K562 (cell line): ENCODE measurements around the gene PTBP3. TPM values are rescaled to one million over a fixed set of nuclear protein-coding genes. Genes with fewer than 3 reads are reported as not detected.

Experiments
- ASH1L ChIP-seq: fragments of 450-650 bp; IDR thresholded peaks from 2 replicates; pipeline ENCODE4 v1.6.1; 2018; ENCODE audit warnings: borderline replicate concordance, mild to moderate bottlenecking, low read depth; ENCODE audit not compliant: partially characterized antibody
- ATF1 ChIP-seq, 2 experiments: fragments of 450-650 bp in 1 of 2; IDR thresholded peaks; 2 replicates each; pipeline ENCODE4 v1.6.1; 2016; ENCODE audit warnings: missing compliant biosample characterization in 1 of 2, missing genetic modification characterization in 1 of 2
- ATF7 ChIP-seq: fragments of 450-650 bp; IDR thresholded peaks from 2 replicates; pipeline ENCODE4 v1.7.1; 2014; ENCODE audit warnings: mild to moderate bottlenecking, moderate library complexity
- HDAC1 ChIP-seq, 2 experiments: fragments of 450-650 bp; IDR thresholded peaks; 2 replicates each; pipeline ENCODE4 v1.6.1; 2016 to 2017; ENCODE audit warnings: inconsistent platforms in 1 of 2, mild to moderate bottlenecking in 1 of 2, moderate library complexity in 1 of 2
- KAT8 ChIP-seq: fragments of 450-650 bp; IDR thresholded peaks from 2 replicates; pipeline ENCODE4 v1.6.1; 2016; ENCODE audit warnings: low read depth, mild to moderate bottlenecking
- NCOA6 ChIP-seq: fragments of 450-650 bp; IDR thresholded peaks from 2 replicates; pipeline ENCODE4 v1.6.1; 2017; ENCODE audit warnings: mild to moderate bottlenecking
- PHB ChIP-seq: fragments of 250-450 bp; sonication (Bioruptor Pico); IDR thresholded peaks from 2 replicates; pipeline ENCODE4 v1.5.0; 2021
- POLR2AphosphoS5 ChIP-seq: IDR thresholded peaks from 2 replicates; pipeline ENCODE4 v1.6.1; 2011; ENCODE audit warnings: mild to moderate bottlenecking, low read depth, low read length, moderate library complexity; ENCODE audit not compliant: control insufficient read depth, insufficient read depth
- POLR2H ChIP-seq: IDR thresholded peaks from 2 replicates; pipeline ENCODE4 v1.6.1; 2016; ENCODE audit warnings: missing genetic modification characterization, low read depth, mild to moderate bottlenecking, control low read depth, missing compliant biosample characterization, moderate library complexity
- PYGO2 ChIP-seq: fragments of 450-650 bp; IDR thresholded peaks from 2 replicates; pipeline ENCODE4 v1.6.1; 2016; ENCODE audit warnings: mild to moderate bottlenecking, missing genetic modification characterization, moderate library complexity, missing compliant biosample characterization
- SMARCA5 ChIP-seq: fragments of 450-650 bp; IDR thresholded peaks from 2 replicates; pipeline ENCODE4 v1.6.1; 2016
- SUPT5H ChIP-seq: fragments of 450-650 bp; IDR thresholded peaks from 2 replicates; pipeline ENCODE4 v1.6.1; 2016
- TBL1XR1 ChIP-seq, 2 experiments: IDR thresholded peaks; 2 replicates each; pipeline ENCODE4 v1.6.1; 2012; ENCODE audit warnings: improper control_type of control experiment in 2 of 2, low read length in 2 of 2, mild to moderate bottlenecking in 1 of 2
- TBP ChIP-seq: optimal IDR thresholded peaks from 2 replicates; pipeline ENCODE3; 2011; ENCODE audit warnings: low read depth, low read length, improper control_type of control experiment
- XRCC3 ChIP-seq: fragments of 450-650 bp; IDR thresholded peaks from 2 replicates; pipeline ENCODE4 v1.6.1; 2017; ENCODE audit warnings: mild to moderate bottlenecking, moderate library complexity
- ZFPM2 ChIP-seq: fragments of 250-450 bp; sonication (Bioruptor Pico); IDR thresholded peaks from 2 replicates; pipeline ENCODE4 v1.5.1; 2022; ENCODE audit warnings: mild to moderate bottlenecking
- ZNF175 ChIP-seq: fragments of 200-800 bp; sonication (Bioruptor generic); IDR thresholded peaks from 2 replicates; pipeline ENCODE4 v1.6.1; 2016; ENCODE audit warnings: low read depth, mild to moderate bottlenecking, missing genetic modification characterization, missing compliant biosample characterization
- ZNF316 ChIP-seq: fragments of 450-650 bp; IDR thresholded peaks from 2 replicates; pipeline ENCODE4 v1.6.1; 2016
- ZNF699 ChIP-seq: fragments of 250-450 bp; sonication (Bioruptor Pico); IDR thresholded peaks from 2 replicates; pipeline ENCODE4 v1.8.0; 2021; ENCODE audit warnings: mild to moderate bottlenecking, moderate library complexity; ENCODE audit not compliant: insufficient replicate concordance
- ZNF707 ChIP-seq: fragments of 250-450 bp; sonication (Bioruptor Pico); conservative IDR thresholded peaks from 2 replicates; pipeline ENCODE4 v1.8.0; 2022; ENCODE audit warnings: inconsistent platforms, mild to moderate bottlenecking, moderate library complexity
- ZNF778 ChIP-seq: fragments of 450-650 bp; formaldehyde crosslinking; IDR thresholded peaks from 2 replicates; pipeline ENCODE4 v1.4.0; 2020; ENCODE audit warnings: mild to moderate bottlenecking, moderate library complexity
- polyA plus RNA-seq, 8 experiments: library from polyadenylated mRNA; depleted of rRNA in 4 of 8; stranded (reverse) in 5 of 8; unstranded in 3 of 8; fragments of >200 nt; fragmentation: Nextera tagmentation in 2 of 8; fragmentation: Illumina TruSeq in 1 of 8; extraction: Ambion mirVana in 2 of 8; extraction: Trizol in 1 of 8; gene quantifications; 2 replicates each; pipeline versions ENCODE4 v1.2.1 to v1.2.3, GENCODE V29; 2011 to 2014; ENCODE audit warnings: inconsistent platforms in 1 of 8, missing spikeins in 1 of 8
- total RNA-seq, 7 experiments: library from RNA; depleted of rRNA in 6 of 7; stranded (reverse); fragments of >200 nt in 6 of 7; fragmentation: Illumina TruSeq in 2 of 7; extraction: Trizol in 2 of 7; gene quantifications; 2 replicates each; pipeline versions ENCODE4 v1.2.1 to v1.2.3, GENCODE V29; 2011 to 2021; ENCODE audit warnings: low replicate concordance in 1 of 7
- TF ChIP-seq, protein P1 (sequence below): sonication (generic); formaldehyde crosslinking; IDR thresholded peaks from 2 replicates; pipeline ENCODE4 v1.8.0; 2022; ENCODE audit warnings: mild to moderate bottlenecking, missing genetic modification reagents
- TF ChIP-seq, protein P2 (sequence below): sonication (generic); formaldehyde crosslinking; IDR thresholded peaks from 2 replicates; pipeline ENCODE4 v1.8.1; 2023; ENCODE audit warnings: mild to moderate bottlenecking, missing genetic modification reagents, moderate library complexity
- TF ChIP-seq, protein P3 (sequence below): fragments of 450-650 bp; formaldehyde crosslinking; IDR thresholded peaks from 2 replicates; pipeline ENCODE4 v1.4.0; 2020; ENCODE audit warnings: mild to moderate bottlenecking, moderate library complexity

Gene PTBP3
- total and polyA plus RNA-seq, 9 of the 15 experiments (the other 6 are each of a cell fraction or from before 2014, with no cell fraction given) = 22.4 to 132 (median 68.0) TPM

- peak; percentile 50 for TF ChIP-seq TBP
- TF ChIP-seq, protein P1, sequence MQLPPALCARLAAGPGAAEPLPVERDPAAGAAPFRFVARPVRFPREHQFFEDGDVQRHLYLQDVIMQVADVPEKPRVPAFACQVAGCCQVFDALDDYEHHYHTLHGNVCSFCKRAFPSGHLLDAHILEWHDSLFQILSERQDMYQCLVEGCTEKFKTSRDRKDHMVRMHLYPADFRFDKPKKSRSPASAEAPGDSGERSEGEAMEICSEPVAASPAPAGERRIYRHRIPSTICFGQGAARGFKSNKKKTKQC (CRISPR knock-in tag) = 0 out of 2 replicates have a peak, but pooled peaks have one; percentile 57
- no peak for TF ChIP-seq ATF1 (CRISPR knock-in tag; IDR thresholded peaks at IDR 0.05)
- TF ChIP-seq ATF1 (tag; IDR thresholded peaks at IDR 0.05) = peak; percentile 24; the same call in 1 of the 2 replicates
- no peak for TF ChIP-seq XRCC3
- TF ChIP-seq ZNF175 (CRISPR knock-in tag) = no peak; the same call in none of the 2 replicates
- TF ChIP-seq SUPT5H = peak; percentile 12
- TF ChIP-seq SMARCA5 = no peak
- TF ChIP-seq ASH1L = peak; percentile 11
- TF ChIP-seq, protein P2, sequence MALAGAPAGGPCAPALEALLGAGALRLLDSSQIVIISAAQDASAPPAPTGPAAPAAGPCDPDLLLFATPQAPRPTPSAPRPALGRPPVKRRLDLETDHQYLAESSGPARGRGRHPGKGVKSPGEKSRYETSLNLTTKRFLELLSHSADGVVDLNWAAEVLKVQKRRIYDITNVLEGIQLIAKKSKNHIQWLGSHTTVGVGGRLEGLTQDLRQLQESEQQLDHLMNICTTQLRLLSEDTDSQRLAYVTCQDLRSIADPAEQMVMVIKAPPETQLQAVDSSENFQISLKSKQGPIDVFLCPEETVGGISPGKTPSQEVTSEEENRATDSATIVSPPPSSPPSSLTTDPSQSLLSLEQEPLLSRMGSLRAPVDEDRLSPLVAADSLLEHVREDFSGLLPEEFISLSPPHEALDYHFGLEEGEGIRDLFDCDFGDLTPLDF (CRISPR knock-in tag) = peak; percentile 7; the same call in 1 of the 2 replicates
- TF ChIP-seq ZNF316 = no peak
- TF ChIP-seq TBL1XR1 (IDR thresholded peaks at IDR 0.05; ENCODE audit: low read length in 2 of 2) = no peak
- TF ChIP-seq ZNF699 (CRISPR knock-in tag) = no peak
- TF ChIP-seq PYGO2 (tag) = no peak
- peak; percentile 15 for TF ChIP-seq POLR2H
- TF ChIP-seq ZNF778 (CRISPR knock-in tag) = no peak
- 0 out of 2 replicates have a peak, but pooled peaks have one; percentile 15 for TF ChIP-seq NCOA6
- no peak for TF ChIP-seq HDAC1 (IDR thresholded peaks at IDR 0.05)
- no peak for TF ChIP-seq KAT8
- TF ChIP-seq ZNF707 (CRISPR knock-in tag) = no peak
- no peak for TF ChIP-seq ZFPM2 (CRISPR knock-in tag)
- peak; percentile 53 for TF ChIP-seq POLR2AphosphoS5
- TF ChIP-seq, protein P3, sequence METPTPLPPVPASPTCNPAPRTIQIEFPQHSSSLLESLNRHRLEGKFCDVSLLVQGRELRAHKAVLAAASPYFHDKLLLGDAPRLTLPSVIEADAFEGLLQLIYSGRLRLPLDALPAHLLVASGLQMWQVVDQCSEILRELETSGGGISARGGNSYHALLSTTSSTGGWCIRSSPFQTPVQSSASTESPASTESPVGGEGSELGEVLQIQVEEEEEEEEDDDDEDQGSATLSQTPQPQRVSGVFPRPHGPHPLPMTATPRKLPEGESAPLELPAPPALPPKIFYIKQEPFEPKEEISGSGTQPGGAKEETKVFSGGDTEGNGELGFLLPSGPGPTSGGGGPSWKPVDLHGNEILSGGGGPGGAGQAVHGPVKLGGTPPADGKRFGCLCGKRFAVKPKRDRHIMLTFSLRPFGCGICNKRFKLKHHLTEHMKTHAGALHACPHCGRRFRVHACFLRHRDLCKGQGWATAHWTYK = no peak
- peak; percentile 16 for TF ChIP-seq ATF7
- TF ChIP-seq PHB (CRISPR knock-in tag) = no peak
Measured at GRCh38 chr9:112333639-112334431, 416 bp upstream of the PTBP3 start (continued).
